SK-N-SH (cell line): ENCODE measurements around the gene PODXL.

Experiments used
- FOSL2 ChIP-seq: IDR thresholded peaks from 2 replicates; pipeline ENCODE4 v1.4.0; 2012; ENCODE audit warnings: low read depth, mild to moderate bottlenecking, moderate library complexity, borderline replicate concordance
- NRF1 ChIP-seq: IDR thresholded peaks from 2 replicates; pipeline ENCODE4 v1.6.1; 2012; ENCODE audit warnings: low read depth, mild to moderate bottlenecking, low read length
- YY1 ChIP-seq: IDR thresholded peaks from 2 replicates; pipeline ENCODE4 v1.4.0; 2012; ENCODE audit warnings: low read depth, mild to moderate bottlenecking
- TF ChIP-seq, protein P1 (sequence below): fragments of 200-600 bp; sonication (generic); IDR thresholded peaks from 2 replicates; pipeline ENCODE4 v1.6.1; 2017; ENCODE audit warnings: antibody characterized with exemption, mild to moderate bottlenecking, moderate library complexity
- TF ChIP-seq, protein P2 (sequence below): IDR thresholded peaks from 2 replicates; pipeline ENCODE4 v1.6.1; 2012; ENCODE audit warnings: mild to moderate bottlenecking, low read depth, low read length, moderate library complexity
- TF ChIP-seq, protein P3 (sequence below): fragments of 150-350 bp; IDR thresholded peaks from 2 replicates; pipeline ENCODE4 v1.6.1; 2017; ENCODE audit warnings: antibody characterized with exemption, low read length, low read depth, borderline replicate concordance

DNA sequence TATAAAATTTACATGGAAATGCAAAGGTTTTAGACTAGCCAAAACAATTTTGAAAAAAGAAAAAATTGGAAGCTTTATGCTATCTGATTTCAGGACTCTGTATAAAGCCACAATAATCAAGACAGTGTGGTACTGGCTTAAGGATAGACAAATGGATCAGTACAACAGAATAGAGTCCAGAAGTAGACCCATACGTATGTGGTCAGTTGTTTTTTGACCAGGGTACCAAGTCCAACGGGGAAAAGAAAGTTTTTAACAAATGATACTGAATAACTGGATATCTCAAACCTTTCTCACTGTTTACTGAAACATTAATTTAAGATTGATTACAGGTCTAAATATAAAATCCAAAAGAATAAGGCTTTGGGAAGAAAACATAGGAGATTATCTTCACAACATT is 79.7 kb downstream of the PODXL start:
- no peak for TF ChIP-seq NRF1
- no peak for TF ChIP-seq YY1
- TF ChIP-seq, protein P1, sequence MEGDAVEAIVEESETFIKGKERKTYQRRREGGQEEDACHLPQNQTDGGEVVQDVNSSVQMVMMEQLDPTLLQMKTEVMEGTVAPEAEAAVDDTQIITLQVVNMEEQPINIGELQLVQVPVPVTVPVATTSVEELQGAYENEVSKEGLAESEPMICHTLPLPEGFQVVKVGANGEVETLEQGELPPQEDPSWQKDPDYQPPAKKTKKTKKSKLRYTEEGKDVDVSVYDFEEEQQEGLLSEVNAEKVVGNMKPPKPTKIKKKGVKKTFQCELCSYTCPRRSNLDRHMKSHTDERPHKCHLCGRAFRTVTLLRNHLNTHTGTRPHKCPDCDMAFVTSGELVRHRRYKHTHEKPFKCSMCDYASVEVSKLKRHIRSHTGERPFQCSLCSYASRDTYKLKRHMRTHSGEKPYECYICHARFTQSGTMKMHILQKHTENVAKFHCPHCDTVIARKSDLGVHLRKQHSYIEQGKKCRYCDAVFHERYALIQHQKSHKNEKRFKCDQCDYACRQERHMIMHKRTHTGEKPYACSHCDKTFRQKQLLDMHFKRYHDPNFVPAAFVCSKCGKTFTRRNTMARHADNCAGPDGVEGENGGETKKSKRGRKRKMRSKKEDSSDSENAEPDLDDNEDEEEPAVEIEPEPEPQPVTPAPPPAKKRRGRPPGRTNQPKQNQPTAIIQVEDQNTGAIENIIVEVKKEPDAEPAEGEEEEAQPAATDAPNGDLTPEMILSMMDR = no peak
- no peak for TF ChIP-seq FOSL2
- TF ChIP-seq, protein P2, sequence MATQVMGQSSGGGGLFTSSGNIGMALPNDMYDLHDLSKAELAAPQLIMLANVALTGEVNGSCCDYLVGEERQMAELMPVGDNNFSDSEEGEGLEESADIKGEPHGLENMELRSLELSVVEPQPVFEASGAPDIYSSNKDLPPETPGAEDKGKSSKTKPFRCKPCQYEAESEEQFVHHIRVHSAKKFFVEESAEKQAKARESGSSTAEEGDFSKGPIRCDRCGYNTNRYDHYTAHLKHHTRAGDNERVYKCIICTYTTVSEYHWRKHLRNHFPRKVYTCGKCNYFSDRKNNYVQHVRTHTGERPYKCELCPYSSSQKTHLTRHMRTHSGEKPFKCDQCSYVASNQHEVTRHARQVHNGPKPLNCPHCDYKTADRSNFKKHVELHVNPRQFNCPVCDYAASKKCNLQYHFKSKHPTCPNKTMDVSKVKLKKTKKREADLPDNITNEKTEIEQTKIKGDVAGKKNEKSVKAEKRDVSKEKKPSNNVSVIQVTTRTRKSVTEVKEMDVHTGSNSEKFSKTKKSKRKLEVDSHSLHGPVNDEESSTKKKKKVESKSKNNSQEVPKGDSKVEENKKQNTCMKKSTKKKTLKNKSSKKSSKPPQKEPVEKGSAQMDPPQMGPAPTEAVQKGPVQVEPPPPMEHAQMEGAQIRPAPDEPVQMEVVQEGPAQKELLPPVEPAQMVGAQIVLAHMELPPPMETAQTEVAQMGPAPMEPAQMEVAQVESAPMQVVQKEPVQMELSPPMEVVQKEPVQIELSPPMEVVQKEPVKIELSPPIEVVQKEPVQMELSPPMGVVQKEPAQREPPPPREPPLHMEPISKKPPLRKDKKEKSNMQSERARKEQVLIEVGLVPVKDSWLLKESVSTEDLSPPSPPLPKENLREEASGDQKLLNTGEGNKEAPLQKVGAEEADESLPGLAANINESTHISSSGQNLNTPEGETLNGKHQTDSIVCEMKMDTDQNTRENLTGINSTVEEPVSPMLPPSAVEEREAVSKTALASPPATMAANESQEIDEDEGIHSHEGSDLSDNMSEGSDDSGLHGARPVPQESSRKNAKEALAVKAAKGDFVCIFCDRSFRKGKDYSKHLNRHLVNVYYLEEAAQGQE = no peak
- TF ChIP-seq, protein P3, sequence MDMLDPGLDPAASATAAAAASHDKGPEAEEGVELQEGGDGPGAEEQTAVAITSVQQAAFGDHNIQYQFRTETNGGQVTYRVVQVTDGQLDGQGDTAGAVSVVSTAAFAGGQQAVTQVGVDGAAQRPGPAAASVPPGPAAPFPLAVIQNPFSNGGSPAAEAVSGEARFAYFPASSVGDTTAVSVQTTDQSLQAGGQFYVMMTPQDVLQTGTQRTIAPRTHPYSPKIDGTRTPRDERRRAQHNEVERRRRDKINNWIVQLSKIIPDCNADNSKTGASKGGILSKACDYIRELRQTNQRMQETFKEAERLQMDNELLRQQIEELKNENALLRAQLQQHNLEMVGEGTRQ = no peak
